GM12892 (cell line): ENCODE results near the gene WDR43.

Experiments
- POLR2AphosphoS5 ChIP-seq: IDR thresholded peaks from 2 replicates; pipeline ENCODE4 v1.6.1; 2011; ENCODE audit warnings: low read depth, low read length, control low read depth
- TAF1 ChIP-seq: IDR thresholded peaks from 2 replicates; pipeline ENCODE4 v1.6.1; 2011; ENCODE audit warnings: low read depth, mild to moderate bottlenecking, control low read depth, low read length, borderline replicate concordance

- peak; percentile 89 for TF ChIP-seq TAF1
- TF ChIP-seq POLR2AphosphoS5, result peak; percentile 71; the same call in 1 of the 2 replicates
Observed at GRCh38 chr2:28894470-28895188, at the start of gene WDR43.
